SU-DHL-6 (cell line): Measurements from ENCODE around the gene CDSN.

Experiments
- H2AFZ ChIP-seq: fragments of 200-600 bp; sonication (generic); 2 replicates; pipeline ENCODE4 v1.6.1; 2014; ENCODE audit warnings: low read depth, mild to moderate bottlenecking, moderate library complexity, mixed read lengths, antibody characterized with exemption, low read length; ENCODE audit not compliant: severe bottlenecking
- H3F3A ChIP-seq: fragments of 200-600 bp; shearing (Covaris generic); 2 replicates; pipeline ENCODE4 v1.6.0; 2016; ENCODE audit warnings: antibody characterized with exemption, mild to moderate bottlenecking; ENCODE audit not compliant: insufficient read depth
- H3K27ac ChIP-seq: fragments of 200-600 bp; sonication (generic); 2 replicates; pipeline ENCODE4 v1.5.1; 2016; ENCODE audit warnings: low read depth, mild to moderate bottlenecking, low read length, moderate library complexity, mixed read lengths
- H3K27me3 ChIP-seq: fragments of 200-600 bp; sonication (generic), shearing (Covaris generic); 2 replicates; pipeline ENCODE4 v1.6.0; 2014; ENCODE audit warnings: mild to moderate bottlenecking, low read length
- H3K36me3 ChIP-seq: fragments of 200-600 bp; sonication (generic); 2 replicates; pipeline ENCODE4 v1.6.1; 2014; ENCODE audit warnings: mild to moderate bottlenecking, low read length, mixed read lengths
- H3K4me2 ChIP-seq: fragments of 300-600, 200-600 bp; shearing (Covaris generic), sonication (generic); 2 replicates; pipeline ENCODE4 v1.6.0; 2014; ENCODE audit warnings: low read length, low read depth, mild to moderate bottlenecking; ENCODE audit not compliant: poor library complexity, severe bottlenecking
- H3K4me3 ChIP-seq: fragments of 200-600 bp; sonication (generic); 2 replicates; pipeline ENCODE4 v1.5.1; 2014; ENCODE audit warnings: antibody characterized with exemption, low read length, mild to moderate bottlenecking, mixed read lengths; ENCODE audit not compliant: insufficient read depth, poor library complexity, severe bottlenecking
- H3K79me2 ChIP-seq: fragments of 200-600 bp; sonication (generic); 2 replicates; pipeline ENCODE4 v1.6.1; 2014; ENCODE audit warnings: mild to moderate bottlenecking, low read length, moderate library complexity; ENCODE audit not compliant: insufficient read depth
- H3K9ac ChIP-seq: fragments of 200-600 bp; sonication (generic); 2 replicates; pipeline ENCODE4 v1.7.0; 2014; ENCODE audit warnings: mild to moderate bottlenecking, low read length
- H3K9me2 ChIP-seq: fragments of 200-600 bp; sonication (generic); replicated peaks from 2 replicates; pipeline ENCODE4 v1.6.1; 2014; ENCODE audit warnings: low read length; ENCODE audit not compliant: insufficient read depth
- H3K9me3 ChIP-seq: fragments of 200-600 bp; sonication (generic); 2 replicates; pipeline ENCODE4 v1.6.1; 2014; ENCODE audit warnings: low read length, mixed read lengths; ENCODE audit not compliant: insufficient read depth
- H4K20me1 ChIP-seq: fragments of 200-600 bp; sonication (generic); 2 replicates; pipeline ENCODE4 v1.6.1; 2014; ENCODE audit warnings: low read depth, mild to moderate bottlenecking, antibody characterized with exemption, low read length, moderate library complexity, mixed read lengths
- EZH2phosphoT487 ChIP-seq: fragments of 200-600 bp; sonication (generic), shearing (Covaris generic); conservative IDR thresholded peaks from 2 replicates; pipeline ENCODE4 v1.6.1; 2018; ENCODE audit warnings: mild to moderate bottlenecking, antibody characterized with exemption, low read length, moderate library complexity, mixed read lengths
- TF ChIP-seq, protein P1 (sequence below): fragments of 200-600 bp; sonication (generic); IDR thresholded peaks from one replicate; pipeline ENCODE4 v1.5.1; 2017; ENCODE audit warnings: antibody characterized with exemption, mild to moderate bottlenecking, low read length, moderate library complexity; ENCODE audit not compliant: insufficient read depth, poor library complexity, severe bottlenecking

The CDSN gene

DNA sequence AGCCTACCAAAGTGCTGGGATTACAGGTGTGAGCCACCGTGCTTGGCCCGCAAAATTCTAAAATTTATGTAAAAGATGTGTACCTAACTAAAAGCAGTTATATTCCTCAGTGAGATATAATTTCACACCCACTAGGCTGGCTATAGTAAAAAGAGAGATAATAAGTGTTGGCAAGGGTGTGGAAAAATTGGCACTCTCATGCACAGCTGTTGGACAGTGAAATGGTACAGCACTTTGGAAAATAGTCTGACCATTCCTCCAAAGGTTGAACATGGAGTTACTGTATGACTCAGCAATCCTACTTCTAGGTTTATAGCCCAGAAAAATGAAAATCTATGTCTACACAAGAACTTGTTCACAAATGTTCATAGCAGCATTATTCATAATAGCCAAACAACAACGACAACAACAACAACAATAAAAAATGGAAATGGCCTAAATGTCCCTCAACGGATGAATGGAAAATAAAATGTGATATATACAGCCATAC lies 21.8 kb downstream of the CDSN start:
- Histone ChIP-seq H3K9me2 (no peaks in the 10 kb centered on the region), H3K79me2 (no peaks in the 10 kb centered on the region), H3K27ac (no peak overlapping the region), H2AFZ (no peak overlapping the region), H3K4me2 (no peak overlapping the region), H4K20me1 (no peaks in the 10 kb centered on the region), H3K9me3 (no peaks in the 10 kb centered on the region), H3K4me3 (no peak overlapping the region), H3K27me3 (no peaks in the 10 kb centered on the region), H3K9ac (no peak overlapping the region), H3F3A (no peaks in the 10 kb centered on the region), H3K36me3 (no peaks in the 10 kb centered on the region)
- TF ChIP-seq, protein P1, sequence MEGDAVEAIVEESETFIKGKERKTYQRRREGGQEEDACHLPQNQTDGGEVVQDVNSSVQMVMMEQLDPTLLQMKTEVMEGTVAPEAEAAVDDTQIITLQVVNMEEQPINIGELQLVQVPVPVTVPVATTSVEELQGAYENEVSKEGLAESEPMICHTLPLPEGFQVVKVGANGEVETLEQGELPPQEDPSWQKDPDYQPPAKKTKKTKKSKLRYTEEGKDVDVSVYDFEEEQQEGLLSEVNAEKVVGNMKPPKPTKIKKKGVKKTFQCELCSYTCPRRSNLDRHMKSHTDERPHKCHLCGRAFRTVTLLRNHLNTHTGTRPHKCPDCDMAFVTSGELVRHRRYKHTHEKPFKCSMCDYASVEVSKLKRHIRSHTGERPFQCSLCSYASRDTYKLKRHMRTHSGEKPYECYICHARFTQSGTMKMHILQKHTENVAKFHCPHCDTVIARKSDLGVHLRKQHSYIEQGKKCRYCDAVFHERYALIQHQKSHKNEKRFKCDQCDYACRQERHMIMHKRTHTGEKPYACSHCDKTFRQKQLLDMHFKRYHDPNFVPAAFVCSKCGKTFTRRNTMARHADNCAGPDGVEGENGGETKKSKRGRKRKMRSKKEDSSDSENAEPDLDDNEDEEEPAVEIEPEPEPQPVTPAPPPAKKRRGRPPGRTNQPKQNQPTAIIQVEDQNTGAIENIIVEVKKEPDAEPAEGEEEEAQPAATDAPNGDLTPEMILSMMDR: no peak
- TF ChIP-seq EZH2phosphoT487: no peak

DNA sequence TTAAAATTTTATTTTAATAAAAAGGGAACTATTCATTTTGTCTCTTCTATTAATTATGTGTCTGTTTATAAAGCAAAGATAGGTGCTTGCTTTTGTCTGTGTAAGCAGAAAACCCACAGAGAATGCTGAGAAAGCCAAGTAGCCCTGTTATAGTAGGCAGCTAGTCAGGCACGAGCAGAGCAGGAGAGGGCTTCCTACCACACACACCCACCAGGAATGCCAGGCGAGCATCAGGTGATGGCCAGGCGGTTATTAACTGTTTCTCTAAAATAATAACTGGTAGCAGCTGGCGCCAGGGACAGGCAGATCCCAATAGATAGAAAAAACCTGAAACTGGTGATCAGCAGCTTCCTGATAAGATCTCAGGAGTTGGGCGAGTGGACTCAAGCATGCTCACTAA lies 23.6 kb downstream of the CDSN start:
- H3K27me3 ChIP-seq: no peaks in the 10 kb centered on the region
- H3K36me3 ChIP-seq: no peaks in the 10 kb centered on the region
- H3F3A ChIP-seq: no peaks in the 10 kb centered on the region
- H3K9me2 ChIP-seq: no peaks in the 10 kb centered on the region
- H3K4me3 ChIP-seq: no peak overlapping the region
- no peak overlapping the region for H3K4me2 ChIP-seq
- H3K27ac ChIP-seq: no peak overlapping the region
- no peaks in the 10 kb centered on the region for H3K9me3 ChIP-seq
- 0 out of 2 replicates have a peak, but pooled peaks cover 3% of the 10 kb centered on the region for H4K20me1 ChIP-seq
- no peak for TF ChIP-seq EZH2phosphoT487
- TF ChIP-seq, protein P1: no peak
- H3K79me2 ChIP-seq: no peaks in the 10 kb centered on the region
- H2AFZ ChIP-seq: no peak overlapping the region
- H3K9ac ChIP-seq: no peak overlapping the region

DNA sequence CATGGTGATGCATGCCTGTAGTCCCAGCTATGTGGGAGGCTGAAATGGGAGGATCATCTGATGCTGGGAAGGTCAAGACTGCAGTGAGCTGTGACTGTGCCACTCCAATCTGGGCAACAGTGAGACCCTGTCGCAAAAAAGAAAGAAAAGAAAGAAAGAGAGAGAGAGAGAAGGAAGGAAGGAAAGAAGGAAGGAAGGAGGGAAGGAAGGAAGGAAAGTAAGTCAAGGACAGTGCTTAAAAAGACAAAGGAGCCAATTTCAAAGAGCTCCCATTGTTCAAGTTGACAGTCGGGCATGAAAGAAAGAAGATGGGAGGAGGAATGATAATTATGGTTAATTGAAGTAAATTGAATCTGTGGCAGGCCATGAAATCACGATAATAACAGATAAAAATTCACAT lies 24.0 kb downstream of the CDSN start:
- no peak overlapping the region for H3K4me3 ChIP-seq
- no peak overlapping the region for H3K4me2 ChIP-seq
- H3K9me2 ChIP-seq: no peaks in the 10 kb centered on the region
- no peaks in the 10 kb centered on the region for H3K36me3 ChIP-seq
- H4K20me1 ChIP-seq: 0 out of 2 replicates have a peak, but pooled peaks cover 3% of the 10 kb centered on the region
- TF ChIP-seq, protein P1: no peak
- no peak for TF ChIP-seq EZH2phosphoT487
- H3K27ac ChIP-seq: no peak overlapping the region
- no peaks in the 10 kb centered on the region for H3K27me3 ChIP-seq
- no peaks in the 10 kb centered on the region for H3K9me3 ChIP-seq
- H3K79me2 ChIP-seq: no peaks in the 10 kb centered on the region
- no peak overlapping the region for H2AFZ ChIP-seq
- no peak overlapping the region for H3K9ac ChIP-seq
- H3F3A ChIP-seq: no peaks in the 10 kb centered on the region
